ENCODE measurements around the gene RIN3.

Gene RIN3

DNA sequence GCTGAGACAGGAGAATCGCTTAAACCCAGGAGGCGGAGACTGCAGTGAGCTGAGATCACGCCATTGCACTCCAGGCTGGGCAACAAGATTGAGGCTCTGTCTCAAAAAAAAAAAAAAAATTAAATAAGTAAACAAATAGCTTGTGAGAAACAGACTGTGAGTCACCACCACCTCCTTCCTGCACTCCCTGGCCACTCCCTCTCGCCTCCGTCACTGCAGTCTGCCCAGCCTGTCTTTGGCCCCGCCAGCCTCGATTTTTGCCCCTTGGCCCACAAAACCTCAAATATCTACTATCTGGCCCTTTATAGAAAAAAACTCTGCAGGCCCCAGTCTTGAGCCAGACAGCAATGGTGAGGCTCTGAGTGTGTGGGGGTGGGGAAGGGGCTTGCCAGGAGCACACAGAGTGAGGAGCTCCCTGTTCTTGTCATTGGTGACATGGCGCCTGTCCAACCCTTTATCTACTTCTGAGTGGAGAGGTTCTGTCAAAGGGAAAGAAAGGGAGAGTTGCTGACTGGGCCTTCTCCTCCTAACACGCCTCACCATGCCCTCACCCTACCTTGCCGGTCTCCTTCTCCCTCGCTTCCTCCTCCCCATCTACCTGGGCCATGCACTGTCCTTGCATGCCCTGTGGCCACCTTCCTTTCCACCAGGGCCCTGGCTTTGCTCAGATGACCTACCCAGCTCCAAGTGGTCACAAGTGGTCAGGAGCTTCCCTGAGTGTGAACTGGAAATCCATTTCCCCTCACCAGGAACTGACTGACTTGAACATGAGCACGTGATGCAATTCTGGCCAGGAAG lies 212.8 kb downstream of the RIN3 start:
- ChIA-PET CTCF (no interaction called here), POLR2A (interaction anchor here (2.2 kb wide), 1 partner anchor 22 kb away, joined by 10 read pairs; the partner anchor contains the start of gene LGMN)

DNA sequence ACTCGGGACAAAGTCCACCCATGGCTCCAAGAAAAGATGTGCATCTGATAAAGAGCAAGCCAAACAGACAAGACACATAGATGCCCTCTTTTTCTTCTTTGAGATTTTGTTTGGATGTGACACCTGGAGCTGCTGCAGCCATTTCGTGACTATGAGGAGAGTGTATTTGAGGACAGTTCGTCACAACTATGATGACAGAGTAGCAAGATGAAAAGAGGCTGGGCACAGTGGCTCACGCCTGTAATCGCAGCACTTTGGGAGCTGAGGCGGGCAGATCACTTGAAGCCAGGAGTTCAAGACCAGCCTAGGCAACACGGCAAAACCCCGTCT lies 213.3 kb downstream of the RIN3 start:
- ChIA-PET CTCF (no interaction called here), POLR2A (interaction anchor here (2.2 kb wide), 1 partner anchor 21 kb away, joined by 10 read pairs; the partner anchor contains the start of gene LGMN)
- TF ChIP-seq NFRKB (IDR thresholded peaks at IDR 0.05) (no peak), SP1 (IDR thresholded peaks at IDR 0.05) (no peak), FOXK2 (IDR thresholded peaks at IDR 0.05) (no peak), HDGF (IDR thresholded peaks at IDR 0.05; ENCODE audit: borderline replicate concordance) (no peak), CTBP1 (IDR thresholded peaks at IDR 0.05; ENCODE audit: borderline replicate concordance) (no peak), TARDBP (IDR thresholded peaks at IDR 0.05) (no peak), L3MBTL2 (conservative IDR thresholded peaks at IDR 0.05) (no peak), ELF4 (IDR thresholded peaks at IDR 0.05) (no peak), BHLHE40 (IDR thresholded peaks at IDR 0.05; ENCODE audit: borderline replicate concordance) (no peak), ARNT (IDR thresholded peaks at IDR 0.05) (no peak), LEF1 (IDR thresholded peaks at IDR 0.05; ENCODE audit: borderline replicate concordance) (no peak), FOXM1 (IDR thresholded peaks at IDR 0.05; ENCODE audit: borderline replicate concordance) (no peak), SUZ12 (IDR thresholded peaks at IDR 0.05) (no peak), FOXA1 (IDR thresholded peaks at IDR 0.05) (no peak), ZNF384 (IDR thresholded peaks at IDR 0.05) (no peak)
- TF ChIP-seq, protein P1, sequence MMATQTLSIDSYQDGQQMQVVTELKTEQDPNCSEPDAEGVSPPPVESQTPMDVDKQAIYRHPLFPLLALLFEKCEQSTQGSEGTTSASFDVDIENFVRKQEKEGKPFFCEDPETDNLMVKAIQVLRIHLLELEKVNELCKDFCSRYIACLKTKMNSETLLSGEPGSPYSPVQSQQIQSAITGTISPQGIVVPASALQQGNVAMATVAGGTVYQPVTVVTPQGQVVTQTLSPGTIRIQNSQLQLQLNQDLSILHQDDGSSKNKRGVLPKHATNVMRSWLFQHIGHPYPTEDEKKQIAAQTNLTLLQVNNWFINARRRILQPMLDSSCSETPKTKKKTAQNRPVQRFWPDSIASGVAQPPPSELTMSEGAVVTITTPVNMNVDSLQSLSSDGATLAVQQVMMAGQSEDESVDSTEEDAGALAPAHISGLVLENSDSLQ (IDR thresholded peaks at IDR 0.05), result no peak
- no peak for DNase-seq (ENCODE audit: extremely low spot score)

More for the DNA sequence above, 212.8 kb downstream of the RIN3 start:
- no peak for DNase-seq (ENCODE audit: extremely low spot score)
- TF ChIP-seq FOXK2 (IDR thresholded peaks at IDR 0.05) (no peak), L3MBTL2 (conservative IDR thresholded peaks at IDR 0.05) (no peak), BHLHE40 (IDR thresholded peaks at IDR 0.05; ENCODE audit: borderline replicate concordance) (no peak), ELF4 (IDR thresholded peaks at IDR 0.05) (no peak), SP1 (IDR thresholded peaks at IDR 0.05) (no peak), ARNT (IDR thresholded peaks at IDR 0.05) (no peak), ZNF384 (IDR thresholded peaks at IDR 0.05) (no peak), LEF1 (IDR thresholded peaks at IDR 0.05; ENCODE audit: borderline replicate concordance) (no peak), CTBP1 (IDR thresholded peaks at IDR 0.05; ENCODE audit: borderline replicate concordance) (no peak), TARDBP (IDR thresholded peaks at IDR 0.05) (no peak), FOXM1 (IDR thresholded peaks at IDR 0.05; ENCODE audit: borderline replicate concordance) (no peak), FOXA1 (IDR thresholded peaks at IDR 0.05) (no peak), NFRKB (IDR thresholded peaks at IDR 0.05) (no peak), SUZ12 (IDR thresholded peaks at IDR 0.05) (no peak), HDGF (IDR thresholded peaks at IDR 0.05; ENCODE audit: borderline replicate concordance) (no peak)
- TF ChIP-seq, protein P1 (IDR thresholded peaks at IDR 0.05), result no peak

DNA sequence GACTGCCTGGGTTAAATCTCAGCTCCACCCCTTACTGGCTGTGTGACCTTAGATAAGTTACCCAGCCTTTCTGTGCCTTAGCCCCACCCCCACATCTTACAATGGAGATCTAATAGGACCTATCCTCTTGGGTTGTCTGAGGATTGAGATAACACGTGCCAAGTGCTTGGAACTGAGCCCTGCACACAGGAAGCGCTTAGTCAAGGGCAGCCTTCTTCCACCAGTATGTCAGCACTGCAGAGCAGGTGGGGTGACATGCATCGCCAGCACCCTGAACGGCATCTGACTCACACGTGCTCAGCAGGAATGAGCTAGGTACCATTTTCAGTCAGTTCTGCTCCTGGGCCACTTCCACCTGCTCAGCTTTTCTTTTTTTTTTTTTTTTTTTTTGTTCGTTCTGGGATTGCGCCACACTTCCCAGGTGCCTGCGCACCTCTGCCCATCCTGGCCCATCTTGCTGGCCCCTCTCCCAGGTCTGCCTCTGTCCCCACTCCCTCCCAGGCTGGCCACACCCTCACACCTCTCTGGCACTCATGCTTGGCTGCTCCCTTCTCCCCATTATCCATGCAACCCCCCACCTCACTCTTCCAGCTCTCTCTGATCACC lies 215.3 kb downstream of the RIN3 start:
- DNase-seq (ENCODE audit: extremely low spot score), result no peak

DNA sequence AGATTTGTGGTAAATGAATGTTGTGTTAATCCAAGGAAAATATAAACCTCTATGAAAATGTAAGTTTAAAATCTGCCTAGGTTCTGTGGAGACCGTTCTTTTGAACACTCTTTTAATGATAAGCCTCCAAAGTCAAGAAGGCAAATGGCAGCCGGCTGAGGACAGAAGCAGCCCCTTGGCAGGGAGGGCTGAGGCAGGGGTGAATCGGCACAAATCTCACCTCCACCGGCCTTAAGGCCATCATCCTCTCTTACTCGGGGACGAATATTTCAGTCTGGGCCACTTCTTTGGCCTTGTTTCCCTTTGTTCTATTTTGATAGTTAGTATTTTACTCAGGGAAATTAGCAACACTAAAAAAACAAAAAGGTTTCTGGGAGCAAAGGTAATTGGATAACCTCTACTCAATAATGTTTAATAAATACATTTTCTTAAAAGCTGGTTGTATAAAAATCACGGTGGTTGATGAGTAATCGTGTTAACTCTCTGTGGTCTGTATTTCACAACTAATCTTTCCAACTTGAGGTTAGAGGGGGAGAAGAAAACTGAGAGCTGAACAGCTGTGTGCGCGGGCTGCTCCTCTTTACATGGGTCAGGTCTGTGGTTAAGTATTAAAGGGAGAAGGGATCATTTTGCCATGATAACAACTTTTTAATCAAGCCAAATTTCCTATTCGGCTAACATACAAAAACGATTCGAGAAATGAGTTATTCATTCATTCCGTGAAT lies 216.2 kb downstream of the RIN3 start:
- TF ChIP-seq FOXK2 (IDR thresholded peaks at IDR 0.05), result no peak
- no peak for TF ChIP-seq HDGF (IDR thresholded peaks at IDR 0.05; ENCODE audit: borderline replicate concordance)
- no peak for TF ChIP-seq ELF4 (IDR thresholded peaks at IDR 0.05)
- POLR2A ChIA-PET, result interaction anchor here (1.4 kb wide), 1 partner anchor 19 kb away, joined by 3 read pairs; the partner anchor contains the start of gene LGMN
- DNase-seq (ENCODE audit: extremely low spot score), result no peak
- CTCF ChIA-PET, result no interaction called here

More for the DNA sequence above, 215.3 kb downstream of the RIN3 start:
- CTCF ChIA-PET, result no interaction called here
- POLR2A ChIA-PET, result interaction anchor here (1.4 kb wide), 1 partner anchor 20 kb away, joined by 3 read pairs; the partner anchor contains the start of gene LGMN
- TF ChIP-seq L3MBTL2 (conservative IDR thresholded peaks at IDR 0.05) (no peak), HDGF (IDR thresholded peaks at IDR 0.05; ENCODE audit: borderline replicate concordance) (no peak), FOXM1 (IDR thresholded peaks at IDR 0.05; ENCODE audit: borderline replicate concordance) (no peak), TARDBP (IDR thresholded peaks at IDR 0.05) (no peak)

DNA sequence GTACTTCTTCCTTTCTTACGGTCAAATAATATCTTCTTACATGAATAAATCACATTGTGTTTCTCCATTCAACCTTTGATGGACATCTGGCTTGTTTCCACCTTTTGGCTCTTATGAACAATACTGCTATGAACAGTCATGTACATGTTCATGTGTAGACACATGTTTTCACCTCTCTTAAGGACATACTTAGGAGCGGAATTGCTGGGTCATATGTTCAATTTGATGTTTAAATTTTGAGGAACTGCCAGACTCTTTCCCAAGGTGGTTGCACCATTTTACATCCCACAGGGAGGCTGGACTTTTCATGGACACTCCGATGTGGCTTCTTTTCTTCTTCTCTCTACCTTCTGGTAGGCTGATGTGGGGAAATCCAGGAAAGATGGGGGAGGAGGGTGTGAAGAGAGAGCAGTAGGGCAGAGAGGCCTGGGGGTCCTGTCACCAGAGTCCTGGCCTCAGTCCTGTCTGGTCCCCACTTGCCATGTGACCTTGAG lies 218.1 kb downstream of the RIN3 start:
- CTCF ChIA-PET, result no interaction called here
- DNase-seq (ENCODE audit: extremely low spot score), result no peak
- POLR2A ChIA-PET, result no interaction called here
- TF ChIP-seq ARNT (IDR thresholded peaks at IDR 0.05), result no peak
- TF ChIP-seq ELF4 (IDR thresholded peaks at IDR 0.05), result no peak
- no peak for TF ChIP-seq FOXM1 (IDR thresholded peaks at IDR 0.05; ENCODE audit: borderline replicate concordance)
- no peak for TF ChIP-seq L3MBTL2 (conservative IDR thresholded peaks at IDR 0.05)
- TF ChIP-seq, protein P1 (IDR thresholded peaks at IDR 0.05), result no peak
- TF ChIP-seq FOXA1 (IDR thresholded peaks at IDR 0.05), result no peak
- no peak for TF ChIP-seq ZNF384 (IDR thresholded peaks at IDR 0.05)
- TF ChIP-seq LEF1 (IDR thresholded peaks at IDR 0.05; ENCODE audit: borderline replicate concordance), result no peak
- no peak for TF ChIP-seq SUZ12 (IDR thresholded peaks at IDR 0.05)
- TF ChIP-seq CTBP1 (IDR thresholded peaks at IDR 0.05; ENCODE audit: borderline replicate concordance), result no peak
- TF ChIP-seq NFRKB (IDR thresholded peaks at IDR 0.05), result no peak
- no peak for TF ChIP-seq FOXK2 (IDR thresholded peaks at IDR 0.05)
